HG03108 (cell line): ENCODE data around the gene DUOXA1.
"Not testable (repeated sequence)": the region's sequence is repeated elsewhere in the genome, so short reads cannot be mapped to it uniquely, and the experiment has no call there.

Experiments used
- ATAC-seq: cut with Tn5 transposase; IDR thresholded peaks from one replicate; pipeline ENCODE4 v1.9.1; 2021; ENCODE audit warnings: moderate library complexity; ENCODE audit not compliant: unreplicated experiment

DUOXA1 gene

DNA sequence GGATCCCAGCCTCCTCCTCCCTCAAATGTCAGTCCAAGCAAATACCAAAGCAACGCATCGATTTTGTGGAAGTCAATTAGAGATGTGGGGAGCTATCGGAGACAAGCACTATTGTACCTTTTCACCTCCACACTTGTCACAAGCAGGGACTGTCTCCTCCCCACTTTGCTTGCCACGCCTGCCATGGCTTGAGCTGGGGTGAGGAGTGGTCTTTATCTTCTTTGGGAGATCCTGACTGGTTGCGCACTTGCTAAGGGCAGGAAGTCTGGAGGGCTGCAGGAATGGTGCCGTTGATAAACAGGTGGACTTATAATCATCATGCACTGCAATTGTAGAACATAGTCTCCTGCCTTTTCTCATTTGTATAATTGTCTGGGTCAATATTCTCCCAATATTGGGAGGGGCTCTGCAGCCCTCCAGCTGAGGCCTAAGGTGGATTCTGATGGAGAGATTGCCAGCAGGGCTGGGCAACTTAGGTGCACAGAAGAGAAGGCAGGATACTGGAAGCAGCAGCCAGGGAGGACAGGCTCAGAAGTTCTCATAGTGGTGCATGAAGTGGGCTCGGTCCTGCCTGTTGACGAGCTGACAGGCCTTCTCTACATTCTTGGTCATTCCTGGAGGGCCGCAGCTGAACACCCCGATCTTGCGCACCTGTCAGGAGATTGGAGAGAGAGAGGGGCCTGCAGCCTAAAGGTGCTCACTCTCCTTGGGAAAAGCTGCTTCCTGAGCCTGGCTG, 35.9 kb downstream of the DUOXA1 start:
- ATAC-seq = no peak

DNA sequence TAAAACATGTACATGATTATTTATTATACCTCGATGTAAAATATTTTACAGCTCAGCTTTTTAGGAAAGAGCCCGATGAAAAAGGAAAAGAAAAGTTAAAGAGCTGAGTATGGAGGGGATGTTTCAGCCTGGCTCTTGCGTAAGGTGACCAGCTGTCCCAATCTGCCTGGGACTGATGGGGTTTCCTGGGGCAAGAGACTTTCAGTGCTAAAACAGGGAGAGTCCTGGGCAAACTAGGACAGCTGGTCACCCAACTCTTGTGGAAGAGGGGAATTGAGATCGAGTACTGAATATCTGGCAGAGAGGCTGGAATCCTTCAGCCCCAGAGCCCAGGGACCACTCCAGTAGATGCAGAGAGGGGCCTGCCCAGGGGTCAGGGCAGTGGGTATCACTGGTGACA, 36.7 kb downstream of the DUOXA1 start:
- ATAC-seq = no peak

DNA sequence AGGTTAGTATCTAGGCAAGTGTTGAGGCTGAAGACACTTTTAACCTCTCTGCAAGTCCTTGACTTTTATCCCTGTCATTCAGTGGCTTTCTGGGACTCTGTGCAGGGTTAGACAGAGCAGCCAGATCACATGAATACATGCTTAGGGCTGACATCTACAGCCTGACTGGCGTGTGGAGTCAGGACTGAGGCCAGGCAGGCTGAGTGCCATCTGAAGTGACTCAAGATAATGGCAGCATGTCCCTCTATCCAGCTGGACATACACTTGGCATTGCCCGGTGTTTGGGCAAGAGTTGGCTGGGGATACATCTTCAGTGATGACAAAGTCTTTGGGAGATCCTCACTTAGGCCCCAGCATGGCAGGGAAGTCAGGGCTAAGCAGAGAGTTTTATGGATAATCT, 38.1 kb downstream of the DUOXA1 start:
- ATAC-seq = no peak

DNA sequence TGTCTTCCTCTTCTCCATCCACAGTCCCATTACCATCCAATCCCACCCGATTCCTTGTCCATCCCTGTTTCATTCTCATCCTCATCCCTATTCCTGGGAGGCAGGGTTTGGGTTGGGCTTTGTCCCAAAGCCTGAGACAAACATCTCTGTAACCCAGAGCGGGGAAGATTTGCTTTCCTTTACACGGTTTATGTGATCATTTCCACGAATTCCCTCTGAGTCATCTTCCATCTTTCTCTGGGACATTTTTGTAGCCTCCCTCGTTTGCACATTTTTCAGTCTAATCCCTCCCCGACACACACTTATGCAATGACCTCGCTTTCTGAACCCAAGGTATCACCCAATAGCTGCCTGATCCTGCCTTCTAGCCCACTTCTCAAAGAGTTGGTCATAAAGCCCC, 38.5 kb downstream of the DUOXA1 start:
- ATAC-seq = no peak

DNA sequence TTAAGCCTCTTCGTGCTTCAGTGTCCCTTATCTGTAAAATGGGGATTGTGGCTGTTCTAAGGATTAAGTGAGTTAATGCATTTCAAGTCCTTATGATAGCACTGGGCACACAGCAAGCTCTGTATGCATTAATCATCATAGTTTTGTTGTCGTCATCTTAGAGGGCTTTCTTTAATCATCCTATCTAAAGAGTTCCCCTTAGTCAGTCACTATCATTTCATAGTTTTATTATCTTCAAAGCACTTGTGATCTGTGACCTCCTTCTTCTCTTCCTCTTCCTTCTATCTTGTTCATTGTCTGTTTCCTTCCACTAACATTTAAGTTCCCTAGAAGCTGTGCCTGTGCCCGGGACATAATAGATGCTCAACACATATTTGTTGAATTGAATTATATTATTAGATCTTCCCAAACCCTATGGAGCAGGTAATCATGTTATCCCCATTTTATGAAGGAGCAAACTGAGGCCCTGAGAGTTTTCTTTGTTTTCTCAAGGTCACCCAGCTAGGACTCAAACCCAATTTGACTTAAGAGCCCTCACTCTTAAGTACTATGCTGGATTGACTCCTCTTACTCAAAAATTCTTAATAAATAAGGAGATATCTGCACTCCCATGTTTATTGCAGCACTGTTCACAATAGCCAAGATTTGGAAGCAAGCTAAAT, 39.8 kb downstream of the DUOXA1 start:
- no peak for ATAC-seq

DNA sequence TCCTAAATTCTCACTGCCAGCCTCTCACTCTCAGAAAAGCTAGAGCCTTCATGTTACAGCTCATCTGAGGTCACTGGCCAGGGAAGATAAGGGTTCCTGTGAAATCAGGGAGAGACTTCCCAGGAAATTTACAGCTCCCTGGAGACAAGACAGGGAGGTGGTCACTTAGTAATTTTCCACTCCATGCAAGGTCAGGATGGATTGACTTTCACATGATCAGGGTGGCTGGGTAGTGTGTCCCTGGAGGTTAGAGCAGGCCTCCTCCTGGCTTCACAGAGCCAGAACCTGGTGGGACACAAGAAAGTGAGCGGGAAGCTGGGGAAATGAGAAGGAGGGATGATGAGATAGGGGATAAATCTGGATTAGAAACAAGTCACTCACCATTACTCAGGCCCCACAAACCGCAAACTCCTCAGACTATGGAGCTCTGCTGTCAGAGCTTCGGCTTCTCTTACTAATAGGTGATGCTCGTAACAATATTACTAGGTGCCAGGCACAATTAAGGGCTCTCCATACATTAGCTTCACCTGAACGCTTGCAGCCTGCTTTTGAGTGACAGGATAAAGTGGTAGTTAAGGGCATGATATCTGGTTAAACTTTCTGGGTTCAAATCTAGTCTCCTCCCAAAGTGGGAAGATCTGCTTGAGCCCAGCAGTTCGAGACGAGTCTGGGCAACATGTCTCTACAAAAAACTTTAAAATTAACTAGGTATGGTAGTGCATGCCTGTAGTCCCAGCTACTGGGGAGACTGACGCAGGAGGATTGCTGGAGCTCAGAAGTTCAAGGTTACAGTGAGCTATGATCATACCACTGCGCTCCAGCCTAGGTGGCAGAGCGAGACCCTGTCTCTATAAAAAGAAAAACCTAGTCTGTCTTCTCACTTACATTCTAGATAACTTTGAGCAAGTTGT, 40.6 kb downstream of the DUOXA1 start:
- no peak for ATAC-seq

DNA sequence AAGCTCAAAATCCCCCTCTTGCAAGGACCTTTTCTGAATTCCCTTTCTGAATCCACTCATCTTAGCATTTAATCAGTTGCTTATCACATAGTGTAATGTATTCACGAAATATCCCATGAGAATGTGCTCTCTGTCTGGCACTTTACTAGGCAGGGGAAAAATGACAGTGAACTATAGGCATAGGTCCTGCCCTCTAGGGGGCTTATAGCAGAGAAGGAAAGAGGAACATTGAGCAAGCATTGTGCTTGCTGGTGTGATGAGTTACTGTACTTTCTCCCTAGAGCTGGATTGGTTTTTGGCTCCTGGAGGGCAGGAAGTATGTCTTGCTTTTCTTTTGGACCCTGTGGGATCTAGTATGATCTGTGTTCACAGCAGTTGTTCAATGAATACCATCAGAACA, 42.2 kb downstream of the DUOXA1 start:
- ATAC-seq = no peak

DNA sequence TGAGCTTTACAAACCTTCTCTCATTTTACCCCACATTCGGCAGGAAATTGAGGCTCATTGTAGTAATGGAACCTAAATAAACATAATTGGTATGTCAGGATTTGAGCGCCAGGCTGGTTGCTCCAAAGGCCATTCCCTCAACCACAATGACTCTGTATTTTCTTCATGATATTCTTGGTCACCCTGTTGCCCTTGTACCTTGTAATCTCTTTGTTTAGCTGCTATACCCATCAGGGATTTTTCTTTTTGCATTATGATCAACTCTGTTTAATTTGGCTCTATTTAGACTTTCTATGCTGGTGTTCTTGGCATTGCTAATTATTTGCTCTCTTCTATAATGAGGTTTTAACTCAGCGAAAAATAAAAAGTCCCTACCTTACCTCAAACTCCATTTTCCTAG, 45.5 kb downstream of the DUOXA1 start:
- ATAC-seq = no peak

DNA sequence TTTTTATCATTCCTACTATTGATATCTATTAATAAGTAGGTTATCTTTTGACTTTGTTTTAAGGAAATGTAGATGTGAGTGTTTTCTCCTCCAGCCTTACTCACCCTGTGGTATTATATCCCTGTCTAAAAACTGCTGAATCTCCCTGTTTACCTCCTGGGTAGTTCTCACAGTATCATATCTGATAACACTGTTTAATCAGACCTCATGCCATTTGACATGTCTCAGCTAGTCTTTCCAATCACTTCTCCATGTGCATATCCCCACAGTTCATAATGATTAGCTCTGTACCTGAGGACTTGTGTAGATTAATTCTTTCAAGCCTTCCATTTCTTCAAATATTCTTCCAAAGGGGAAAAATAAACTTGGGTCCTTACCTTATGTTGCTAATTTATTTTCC, 46.5 kb downstream of the DUOXA1 start:
- no peak for ATAC-seq

DNA sequence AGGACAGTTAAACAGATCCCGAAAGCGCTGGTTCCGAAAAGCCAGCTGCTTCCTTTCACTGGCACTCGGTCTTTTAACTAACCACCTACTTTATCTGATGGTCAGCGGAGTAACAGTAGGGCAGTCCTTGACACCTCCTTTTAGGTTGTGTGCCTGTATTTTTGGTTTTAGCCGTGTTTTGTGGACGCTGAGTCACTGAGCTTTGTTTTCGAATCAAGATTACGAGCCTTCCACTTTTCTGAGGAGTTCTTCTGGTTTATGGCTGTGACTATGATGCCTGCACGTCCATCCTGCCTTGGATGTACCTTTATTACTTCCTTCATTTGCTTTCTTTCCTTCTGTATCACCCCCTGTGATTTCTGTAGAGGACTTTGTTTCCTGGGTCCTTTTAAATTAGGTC, 47.3 kb downstream of the DUOXA1 start:
- not testable (repeated sequence) for ATAC-seq

DNA sequence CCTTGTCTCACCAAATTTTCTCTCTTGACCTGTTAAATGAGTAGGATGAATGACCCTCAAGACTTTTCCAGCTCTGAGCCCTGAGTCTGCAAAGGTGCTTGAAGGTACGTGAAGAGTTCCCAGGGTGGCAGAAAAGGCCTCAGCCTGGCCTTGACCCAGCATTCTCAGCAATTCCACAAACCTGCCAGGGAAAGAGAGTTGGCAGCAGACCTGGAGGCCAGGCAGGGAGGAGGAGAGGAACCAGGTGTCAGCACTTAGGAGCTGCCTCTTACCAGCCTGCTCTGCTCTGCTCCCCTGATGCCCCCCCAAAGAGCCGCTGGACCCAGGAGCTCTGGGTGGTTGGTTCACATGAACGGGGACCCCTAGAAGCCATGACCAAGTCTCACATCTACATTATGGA, 49.1 kb downstream of the DUOXA1 start:
- ATAC-seq = not testable (repeated sequence)

DNA sequence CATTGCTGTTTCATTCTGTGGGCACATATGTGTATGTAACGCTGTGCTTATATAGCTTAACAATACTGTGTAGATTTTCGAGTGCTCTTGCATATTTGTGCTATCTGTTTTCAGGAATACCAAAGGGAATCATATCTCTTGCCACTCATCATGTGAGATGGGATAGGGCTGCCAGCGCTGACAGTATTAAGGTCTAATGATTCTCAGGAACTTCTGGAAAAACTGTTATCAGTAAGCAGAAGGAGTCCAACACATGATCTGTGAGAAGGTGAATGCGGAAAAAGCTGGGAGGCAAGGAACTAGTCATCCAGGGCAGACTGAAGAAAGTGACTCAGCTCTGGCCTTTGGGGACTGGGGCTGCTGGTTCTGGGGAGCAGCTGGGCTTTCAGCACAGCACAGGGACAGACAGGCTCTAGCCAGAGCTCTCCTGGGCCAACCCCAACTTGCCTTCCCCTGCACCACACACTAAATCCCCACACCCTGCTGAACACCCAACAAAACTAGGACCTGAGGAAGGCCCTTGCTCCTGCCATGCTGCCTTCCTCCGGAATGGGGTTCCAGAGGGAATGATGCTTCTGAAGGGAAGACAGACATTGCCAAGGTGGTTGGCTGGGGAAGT, 49.9 kb downstream of the DUOXA1 start:
- not testable (repeated sequence) for ATAC-seq

DNA sequence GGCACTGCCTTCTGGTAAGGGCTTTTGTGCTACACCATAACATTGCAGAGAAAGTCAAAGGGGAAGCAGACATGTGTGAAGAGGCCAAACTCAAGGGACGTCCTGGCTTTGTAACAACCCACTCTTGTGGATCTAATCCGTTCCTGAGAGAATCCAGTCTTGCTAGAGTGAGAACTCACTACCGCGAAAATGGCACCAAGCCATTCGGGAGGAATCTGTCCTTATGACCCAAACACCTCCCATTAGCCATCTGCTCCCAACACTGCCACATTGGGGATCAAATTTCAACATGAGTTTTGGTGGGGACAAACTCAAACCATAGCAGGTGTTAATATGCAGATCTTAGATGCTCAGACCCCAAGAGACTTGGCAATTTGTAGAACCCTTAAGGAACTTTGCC, 50.5 kb downstream of the DUOXA1 start:
- not testable (repeated sequence) for ATAC-seq

DNA sequence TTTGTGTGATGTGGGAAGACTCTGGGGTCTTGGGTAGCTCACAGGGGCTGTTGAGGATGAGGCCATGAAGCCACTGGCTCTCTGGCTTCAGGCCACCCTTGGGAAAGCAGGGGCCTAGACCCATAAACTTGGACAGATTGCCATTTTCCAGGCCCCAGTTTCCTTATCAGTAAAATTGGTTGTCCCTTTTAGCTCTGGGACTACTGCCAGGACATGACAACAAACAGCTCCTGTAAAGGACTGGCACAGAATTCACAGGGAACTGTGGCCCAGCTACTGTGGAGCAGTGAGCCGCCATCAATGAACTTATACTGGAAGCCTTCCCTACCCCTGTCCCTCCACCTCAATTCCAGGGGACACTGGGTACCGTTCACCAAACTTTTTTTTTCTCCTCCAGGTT, 52.3 kb downstream of the DUOXA1 start:
- ATAC-seq = not testable (repeated sequence)

DNA sequence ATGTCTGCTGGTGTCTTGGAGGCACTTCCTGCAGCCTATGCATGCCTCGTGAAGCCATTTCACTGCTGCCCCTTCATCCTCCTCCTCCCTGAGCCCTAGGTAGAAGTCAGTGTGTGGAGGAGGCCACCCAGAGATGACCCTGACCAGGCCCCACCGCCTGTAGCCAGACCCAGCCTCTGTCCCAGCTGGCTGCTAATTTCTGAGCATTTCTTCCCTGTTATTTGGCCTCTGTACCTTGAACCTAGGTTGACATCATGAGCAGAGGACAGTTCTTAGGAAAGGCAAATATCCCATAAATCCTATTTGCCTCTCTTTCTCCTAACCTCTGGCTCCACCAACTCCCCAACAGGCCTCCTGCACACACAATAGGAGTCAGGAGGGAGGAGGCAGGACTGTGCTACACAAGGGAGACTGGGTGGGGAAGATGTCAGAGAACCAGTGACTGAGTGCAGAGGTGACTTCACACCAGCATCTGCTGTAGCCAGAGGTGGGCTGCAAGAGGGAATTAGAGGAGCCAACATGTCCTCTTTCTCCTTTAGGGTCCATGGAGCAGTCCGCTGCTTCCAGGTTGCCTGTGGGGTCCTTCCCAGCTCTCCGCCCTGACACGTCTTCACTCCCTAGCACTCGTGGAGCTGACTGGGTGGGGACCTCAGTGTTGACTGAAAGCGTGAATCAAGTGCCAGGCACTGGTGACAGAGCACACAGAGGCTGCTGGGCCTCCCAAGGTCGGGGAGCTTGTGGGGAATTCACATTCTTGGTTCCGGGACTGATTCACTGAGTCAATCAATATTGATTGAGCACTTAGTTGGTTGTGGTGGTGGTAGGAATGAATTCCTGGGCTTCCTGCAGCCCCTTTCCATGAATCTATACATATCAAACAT, 54.0 kb downstream of the DUOXA1 start:
- ATAC-seq = not testable (repeated sequence)

DNA sequence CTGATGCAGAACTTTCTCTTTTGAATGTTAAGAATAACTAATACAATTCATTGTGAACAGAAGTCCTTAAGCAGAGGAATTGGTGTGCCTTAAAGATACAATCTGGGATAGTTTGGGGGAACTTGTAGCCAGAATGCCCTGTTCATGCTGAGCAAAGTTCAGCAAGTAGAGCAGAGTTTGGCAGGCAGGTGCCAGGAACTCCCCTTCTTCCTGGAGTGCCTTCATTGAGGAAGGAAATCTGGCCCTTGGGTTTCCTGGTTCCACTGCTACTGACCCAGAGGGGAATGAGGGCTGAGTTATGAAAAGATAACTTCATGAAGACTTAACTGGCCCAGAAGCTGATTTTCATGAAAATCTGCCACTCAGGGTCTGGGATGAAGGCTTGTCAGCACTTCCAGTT, 56.1 kb downstream of the DUOXA1 start:
- not testable (repeated sequence) for ATAC-seq

DNA sequence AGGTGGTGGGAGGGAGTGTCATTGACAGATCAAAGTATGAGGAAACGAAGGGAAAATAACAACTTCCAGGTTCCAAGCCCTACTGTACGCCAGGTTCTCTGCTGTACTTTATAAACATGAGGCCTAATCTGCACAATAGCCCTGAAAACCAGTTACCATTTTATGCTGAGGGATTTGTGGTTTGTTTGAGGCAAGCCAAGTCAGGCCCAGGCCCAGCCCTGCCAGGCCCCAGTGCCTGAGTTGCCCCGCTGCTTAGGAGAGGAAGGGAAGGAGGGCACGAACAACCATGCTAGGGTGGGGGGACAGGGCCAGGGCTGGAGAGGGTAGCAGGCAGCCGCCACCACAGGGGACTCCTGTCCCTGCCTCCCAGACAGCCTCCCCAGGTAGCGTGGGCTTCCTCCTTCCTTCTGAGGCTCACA, 59.7 kb downstream of the DUOXA1 start:
- ATAC-seq = not testable (repeated sequence)
